GF-D8 (cell line): ENCODE data around the gene ZDHHC20.
A peak's percentile ranks its signal among the peaks of the same experiment; 100 is the strongest.

Source experiments
- DNase-seq: peaks from one replicate; lab custom pipeline; 2025; lab: John Stamatoyannopoulos, UW

ZDHHC20 gene

GRCh38 chr13:21361706-21362105 is 97.4 kb downstream of the ZDHHC20 start:
- no peak for DNase-seq

- DNase-seq: no peak
These were observed 98.0 kb downstream of the ZDHHC20 start for GRCh38 chr13:21361123-21361522.

GRCh38 chr13:21360463-21360862 is 98.6 kb downstream of the ZDHHC20 start:
- no peak for DNase-seq

GRCh38 chr13:21359855-21360254 is 99.2 kb downstream of the ZDHHC20 start:
- no peak for DNase-seq

DNA sequence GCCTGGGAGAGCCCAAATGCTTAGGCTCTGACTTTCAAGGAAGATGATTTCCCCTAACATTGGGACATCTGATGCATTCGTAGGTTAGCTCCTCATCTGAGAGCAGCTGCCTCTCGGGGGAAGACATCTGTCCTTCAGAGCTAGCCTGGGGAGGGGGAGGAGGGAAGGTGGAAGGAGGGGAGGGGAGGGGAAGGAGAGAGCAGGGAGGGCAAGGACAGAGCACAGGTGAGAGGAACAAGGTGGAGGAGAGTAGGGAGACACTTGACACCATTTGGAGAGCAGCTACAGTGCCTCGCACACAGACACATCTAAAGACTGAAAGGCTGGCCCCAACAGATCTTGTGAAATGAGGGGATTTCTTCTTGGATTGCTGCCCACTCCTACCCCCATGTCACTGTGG is 103.8 kb downstream of the ZDHHC20 start:
- DNase-seq: no peak

DNA sequence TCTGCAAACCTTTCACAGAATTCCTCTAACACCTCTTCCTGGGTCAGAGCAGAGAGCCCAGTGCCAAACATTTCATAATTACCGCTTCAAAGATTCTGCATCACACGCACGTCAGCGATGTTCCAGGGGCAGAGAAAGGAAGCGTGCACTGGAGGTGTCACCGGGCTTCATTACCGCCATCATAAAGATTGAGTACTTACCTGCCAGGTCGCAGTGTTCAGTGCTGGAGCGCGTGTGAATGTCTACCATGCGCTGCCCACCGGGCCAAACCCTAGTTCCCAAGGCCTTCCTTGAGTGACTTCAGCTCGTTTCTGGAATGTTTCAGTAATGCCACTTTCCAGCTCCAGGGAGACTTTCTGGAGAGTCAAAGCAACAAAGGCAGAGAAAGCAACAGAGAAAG is 104.4 kb downstream of the ZDHHC20 start:
- no peak for DNase-seq

DNA sequence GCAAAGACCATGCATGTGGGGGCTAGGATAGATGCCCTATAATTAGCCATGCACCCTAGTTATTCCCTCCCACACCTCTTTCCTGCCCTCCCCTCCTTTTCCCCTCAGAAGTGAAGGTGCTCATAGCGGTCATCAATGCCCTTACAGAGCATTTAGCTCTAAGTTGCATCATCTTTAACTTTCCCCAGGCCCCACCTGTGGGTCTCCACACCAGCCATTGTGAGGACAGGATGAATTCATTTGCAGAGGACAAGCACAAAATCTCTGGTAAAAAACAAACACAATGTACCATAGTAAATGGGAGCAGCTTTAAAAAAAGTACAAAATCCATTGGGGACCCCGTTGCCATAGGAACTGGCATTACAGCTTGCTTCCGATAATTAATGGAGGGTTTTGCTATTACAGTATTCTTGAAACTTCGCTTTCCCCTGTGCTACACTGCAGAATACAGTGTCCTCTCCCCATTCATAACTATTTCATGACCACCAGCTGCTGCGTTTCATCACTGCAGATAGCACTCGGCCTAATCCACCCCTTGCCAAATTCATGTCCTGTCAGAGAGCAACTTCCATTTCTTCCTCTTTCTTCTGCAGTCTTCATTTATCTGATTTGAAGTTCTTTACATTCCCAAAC is 110.5 kb downstream of the ZDHHC20 start:
- DNase-seq: peak; percentile 89

- peak; percentile 64 for DNase-seq
These were observed 111.3 kb downstream of the ZDHHC20 start for GRCh38 chr13:21347753-21348318.

- DNase-seq: peak; percentile 78
These were observed 114.4 kb downstream of the ZDHHC20 start for GRCh38 chr13:21344662-21345176.

DNA sequence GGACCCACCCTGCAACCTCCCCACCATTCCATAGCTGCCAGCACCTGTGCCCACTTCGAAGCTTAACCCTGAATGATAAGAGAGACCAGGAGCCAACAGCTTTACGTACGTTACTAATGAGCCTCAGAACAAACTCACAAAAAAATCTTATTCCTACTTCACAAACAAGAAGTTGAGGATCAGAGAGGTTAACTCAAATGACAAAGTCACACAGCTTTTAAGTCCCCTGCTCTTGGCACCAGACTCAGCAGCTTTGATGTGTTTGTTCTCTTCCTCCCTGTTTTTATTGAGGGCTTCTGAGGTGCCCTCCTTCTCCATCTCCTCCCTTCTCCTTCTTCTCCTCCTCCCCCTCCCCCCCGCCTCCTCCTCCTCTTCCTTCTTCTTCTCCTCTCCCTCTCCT is 115.4 kb downstream of the ZDHHC20 start:
- DNase-seq: no peak

GRCh38 chr13:21342699-21343442 is 116.2 kb downstream of the ZDHHC20 start:
- DNase-seq: no peak

- DNase-seq: no peak
These were observed 117.3 kb downstream of the ZDHHC20 start for GRCh38 chr13:21341637-21342422.

DNA sequence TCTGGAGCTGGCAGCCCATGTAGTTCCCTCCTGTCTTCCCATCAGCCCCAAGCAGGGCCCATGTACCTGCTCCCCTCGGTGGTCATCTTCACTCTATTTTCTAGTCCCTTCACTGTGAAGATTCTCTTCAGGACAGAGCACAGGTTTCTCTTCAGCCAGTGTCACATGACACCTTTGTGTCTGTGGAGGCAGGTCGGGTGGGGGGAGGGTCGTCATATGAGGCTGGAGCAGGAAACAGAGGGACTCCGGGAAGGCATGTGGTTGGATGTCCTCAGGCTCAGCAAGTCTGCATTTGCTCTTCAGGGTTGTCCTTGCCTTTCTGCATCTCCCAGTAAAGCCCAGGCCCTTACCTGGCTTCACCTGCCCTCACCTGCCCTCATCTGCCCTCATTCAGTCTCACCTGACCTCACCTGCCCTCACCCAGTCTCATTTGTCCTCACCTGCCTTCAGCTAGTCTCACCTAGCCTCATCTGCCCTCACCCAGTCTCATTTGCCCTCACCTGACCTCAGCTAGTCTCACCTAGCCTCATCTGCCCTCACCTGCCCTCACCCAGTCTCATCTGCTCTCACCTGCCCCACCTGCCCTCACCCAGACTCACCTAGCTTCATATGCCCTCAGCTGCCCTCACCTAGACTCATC is 120.3 kb downstream of the ZDHHC20 start:
- DNase-seq: no peak

- no peak for DNase-seq
These were observed 120.9 kb downstream of the ZDHHC20 start for GRCh38 chr13:21338156-21338555.

GRCh38 chr13:21336609-21337349 is 122.3 kb downstream of the ZDHHC20 start:
- no peak for DNase-seq

DNA sequence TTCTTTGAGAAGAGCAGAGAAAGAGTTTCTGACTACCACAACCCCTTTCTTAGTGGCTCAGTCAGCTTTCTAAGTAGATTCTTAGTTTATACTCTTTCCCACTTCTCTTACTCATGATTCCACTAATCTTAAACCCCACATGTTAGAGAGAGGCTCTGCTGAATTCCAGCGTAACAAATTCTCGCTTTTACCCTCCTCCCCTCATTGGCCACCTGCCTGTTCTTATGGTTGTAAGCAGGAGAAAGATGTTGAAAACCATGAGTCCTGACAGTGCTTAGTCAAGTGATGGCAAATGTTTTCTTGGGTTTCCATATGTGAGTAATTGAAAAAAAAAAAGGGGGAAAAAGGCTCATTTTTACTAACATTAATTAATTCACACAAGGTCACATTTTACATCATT is 125.9 kb downstream of the ZDHHC20 start:
- no peak for DNase-seq

- DNase-seq: no peak
These were observed 128.8 kb downstream of the ZDHHC20 start for GRCh38 chr13:21330126-21330861.

DNA sequence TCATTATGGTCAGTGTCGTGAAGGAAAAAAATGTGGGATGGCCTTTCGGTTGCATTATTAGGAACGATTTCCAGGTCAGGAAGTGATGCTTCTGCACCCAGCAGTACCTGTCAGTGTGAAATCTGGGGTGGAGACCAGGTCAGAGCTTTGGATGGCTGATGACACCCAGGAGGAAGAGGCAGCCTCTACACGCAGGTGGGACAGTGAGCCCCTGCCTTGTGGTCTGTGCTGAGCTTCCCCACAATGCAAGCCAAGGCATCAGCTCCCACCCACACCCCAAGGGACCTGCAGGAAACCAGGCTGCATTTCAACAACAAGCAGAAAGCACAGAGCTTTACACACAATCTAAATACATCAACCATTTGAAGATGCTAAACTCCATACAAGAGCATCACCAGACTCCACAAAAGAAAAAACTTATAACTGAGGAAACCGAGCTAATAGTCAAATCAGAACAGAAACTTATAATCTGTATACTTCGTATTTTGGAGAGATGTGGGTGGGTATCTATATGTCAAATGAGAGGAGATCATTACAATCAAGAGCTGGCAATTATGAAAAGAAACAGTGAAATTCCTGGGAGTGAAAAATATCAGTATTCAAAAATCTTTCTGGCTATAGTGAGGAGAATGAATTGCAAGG is 130.1 kb downstream of the ZDHHC20 start:
- no peak for DNase-seq

GRCh38 chr13:21328201-21328600 is 130.9 kb downstream of the ZDHHC20 start:
- no peak for DNase-seq
